Keratinocyte (primary cell): ENCODE data around the gene RBM18.

Experiments
- EZH2 ChIP-seq: IDR thresholded peaks from one replicate; pipeline ENCODE4 v1.6.1; 2012; ENCODE audit warnings: inconsistent platforms, mild to moderate bottlenecking, low read length, moderate library complexity
- TF ChIP-seq, protein P1 (sequence below), 3 experiments: IDR thresholded peaks in 1 of 3; conservative IDR thresholded peaks in 1 of 3; optimal IDR thresholded peaks in 1 of 3; 2 replicates in 2 of 3; 3 replicates in 1 of 3; pipeline versions ENCODE3 to v1.5.1; 2011; ENCODE audit warnings: low read length in 3 of 3, mild to moderate bottlenecking in 3 of 3, moderate library complexity in 2 of 3, control low read depth in 1 of 3, inconsistent platforms in 1 of 3; ENCODE audit not compliant: insufficient read depth in 2 of 3; ENCODE audit errors: extremely low read depth in 1 of 3

DNA sequence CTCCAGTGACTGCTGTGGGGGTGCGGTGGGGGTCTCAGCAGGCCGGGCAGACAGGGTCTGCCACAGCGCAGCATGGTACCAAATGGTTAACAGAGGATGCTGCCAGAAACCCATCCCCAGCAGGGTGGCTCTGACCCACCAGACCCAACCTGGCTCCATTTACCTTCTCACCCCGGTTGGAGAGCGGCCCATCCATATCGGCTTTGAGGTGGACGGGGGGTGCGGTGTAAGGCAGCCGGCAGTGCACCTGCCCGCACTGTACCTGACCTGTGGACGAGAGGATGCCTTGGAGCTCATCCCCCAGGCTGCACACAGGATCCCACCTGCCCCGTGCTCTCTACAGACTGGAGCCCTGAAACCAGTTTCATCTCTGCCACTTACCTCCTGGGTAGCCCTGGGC, 55.2 kb downstream of the RBM18 start:
- TF ChIP-seq, protein P1, sequence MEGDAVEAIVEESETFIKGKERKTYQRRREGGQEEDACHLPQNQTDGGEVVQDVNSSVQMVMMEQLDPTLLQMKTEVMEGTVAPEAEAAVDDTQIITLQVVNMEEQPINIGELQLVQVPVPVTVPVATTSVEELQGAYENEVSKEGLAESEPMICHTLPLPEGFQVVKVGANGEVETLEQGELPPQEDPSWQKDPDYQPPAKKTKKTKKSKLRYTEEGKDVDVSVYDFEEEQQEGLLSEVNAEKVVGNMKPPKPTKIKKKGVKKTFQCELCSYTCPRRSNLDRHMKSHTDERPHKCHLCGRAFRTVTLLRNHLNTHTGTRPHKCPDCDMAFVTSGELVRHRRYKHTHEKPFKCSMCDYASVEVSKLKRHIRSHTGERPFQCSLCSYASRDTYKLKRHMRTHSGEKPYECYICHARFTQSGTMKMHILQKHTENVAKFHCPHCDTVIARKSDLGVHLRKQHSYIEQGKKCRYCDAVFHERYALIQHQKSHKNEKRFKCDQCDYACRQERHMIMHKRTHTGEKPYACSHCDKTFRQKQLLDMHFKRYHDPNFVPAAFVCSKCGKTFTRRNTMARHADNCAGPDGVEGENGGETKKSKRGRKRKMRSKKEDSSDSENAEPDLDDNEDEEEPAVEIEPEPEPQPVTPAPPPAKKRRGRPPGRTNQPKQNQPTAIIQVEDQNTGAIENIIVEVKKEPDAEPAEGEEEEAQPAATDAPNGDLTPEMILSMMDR (optimal IDR thresholded peaks at IDR 0.05 in 1 of 3, IDR thresholded peaks at IDR 0.05 in 1 of 3, conservative IDR thresholded peaks at IDR 0.05 in 1 of 3; ENCODE audit: extremely low read depth in 1 of 3, insufficient read depth in 2 of 3, low read length in 3 of 3) = no peak
- no peak for TF ChIP-seq EZH2
